Esophagus squamous epithelium (tissue), 4 donors: ENCODE data around the gene CADM1.

Experiments
- POLR2A ChIP-seq, 4 donors: fragments of 450-650 bp; IDR thresholded peaks; one replicate each; pipeline ENCODE4 v1.6.1; 2017; ENCODE audit warnings: antibody characterized with exemption in 4 of 4, mild to moderate bottlenecking in 4 of 4, moderate library complexity in 3 of 4
- TF ChIP-seq, protein P1 (sequence below), 6 experiments: fragments of 450-650 bp in 4 of 6; fragments of 200-600 bp in 2 of 6; sonication (generic) in 2 of 6; IDR thresholded peaks; one replicate each; pipeline ENCODE4 v1.5.1; 2016 to 2019; ENCODE audit warnings: antibody characterized with exemption in 6 of 6, mild to moderate bottlenecking in 4 of 6, moderate library complexity in 4 of 6

DNA sequence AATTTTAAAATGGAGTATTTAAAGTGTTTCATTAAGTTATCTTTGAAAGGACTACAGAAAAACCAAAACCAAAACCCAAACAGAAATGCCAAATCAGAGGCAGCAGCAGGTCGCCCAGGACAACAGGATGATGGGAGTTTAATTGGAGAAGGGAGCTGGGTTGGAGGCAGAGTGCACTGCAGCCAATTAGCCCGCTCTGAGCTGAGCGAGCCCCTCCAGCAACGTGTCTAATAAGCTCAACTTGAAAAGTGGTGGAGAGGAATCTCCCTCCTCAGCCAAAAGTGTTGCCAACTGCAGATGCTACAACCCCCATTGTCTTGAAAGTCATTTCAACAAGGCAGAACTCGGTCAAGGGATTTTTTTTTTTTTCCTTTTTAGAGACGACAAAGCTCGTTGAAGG, 323.9 kb downstream of the CADM1 start:
- TF ChIP-seq, protein P1, sequence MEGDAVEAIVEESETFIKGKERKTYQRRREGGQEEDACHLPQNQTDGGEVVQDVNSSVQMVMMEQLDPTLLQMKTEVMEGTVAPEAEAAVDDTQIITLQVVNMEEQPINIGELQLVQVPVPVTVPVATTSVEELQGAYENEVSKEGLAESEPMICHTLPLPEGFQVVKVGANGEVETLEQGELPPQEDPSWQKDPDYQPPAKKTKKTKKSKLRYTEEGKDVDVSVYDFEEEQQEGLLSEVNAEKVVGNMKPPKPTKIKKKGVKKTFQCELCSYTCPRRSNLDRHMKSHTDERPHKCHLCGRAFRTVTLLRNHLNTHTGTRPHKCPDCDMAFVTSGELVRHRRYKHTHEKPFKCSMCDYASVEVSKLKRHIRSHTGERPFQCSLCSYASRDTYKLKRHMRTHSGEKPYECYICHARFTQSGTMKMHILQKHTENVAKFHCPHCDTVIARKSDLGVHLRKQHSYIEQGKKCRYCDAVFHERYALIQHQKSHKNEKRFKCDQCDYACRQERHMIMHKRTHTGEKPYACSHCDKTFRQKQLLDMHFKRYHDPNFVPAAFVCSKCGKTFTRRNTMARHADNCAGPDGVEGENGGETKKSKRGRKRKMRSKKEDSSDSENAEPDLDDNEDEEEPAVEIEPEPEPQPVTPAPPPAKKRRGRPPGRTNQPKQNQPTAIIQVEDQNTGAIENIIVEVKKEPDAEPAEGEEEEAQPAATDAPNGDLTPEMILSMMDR (IDR thresholded peaks at IDR 0.05), result no peak
- TF ChIP-seq POLR2A (IDR thresholded peaks at IDR 0.05), result no peak
